ENCODE data around the gene BPIFB3.
"Not testable (repeated sequence)": the region's sequence is repeated elsewhere in the genome, so short reads cannot be mapped to it uniquely, and the experiment has no call there.

BPIFB3 gene

DNA sequence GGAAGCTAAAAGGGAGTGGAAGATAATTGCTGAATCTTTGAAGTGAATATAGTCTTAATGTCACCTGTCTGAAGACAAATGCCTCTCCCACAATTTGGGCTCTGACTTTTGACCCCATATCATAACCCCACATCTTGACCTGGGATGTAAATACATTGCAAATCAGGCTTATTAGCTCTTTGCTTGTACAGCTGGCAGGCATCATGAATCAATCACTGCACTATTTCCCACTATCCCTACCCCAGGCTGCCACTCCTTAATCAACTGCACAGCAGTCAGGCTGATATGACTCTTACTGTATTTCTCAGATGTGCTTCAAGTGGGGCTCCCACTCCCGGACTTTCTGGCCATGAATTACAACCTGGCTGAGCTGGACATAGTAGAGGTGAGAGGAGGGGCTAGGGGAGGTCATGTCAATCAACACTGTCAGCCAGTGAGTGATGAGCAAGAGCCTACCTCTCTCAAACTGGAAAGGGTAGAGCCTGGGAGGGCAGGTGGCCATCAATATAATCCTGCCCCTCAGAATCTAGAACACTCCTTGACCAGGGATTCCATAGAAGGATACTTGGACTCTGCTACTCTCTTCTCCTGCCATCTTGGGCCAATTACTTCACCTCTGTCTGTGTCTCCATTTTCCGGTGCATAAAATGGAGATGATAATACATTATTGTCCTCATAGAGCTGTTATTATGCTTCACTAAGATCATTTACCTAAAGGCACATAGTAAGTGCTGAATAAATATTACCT lies 10.5 kb upstream of the BPIFB3 start:
- H3K27ac ChIP-seq, result no peak overlapping the region
- TF ChIP-seq, protein P1, sequence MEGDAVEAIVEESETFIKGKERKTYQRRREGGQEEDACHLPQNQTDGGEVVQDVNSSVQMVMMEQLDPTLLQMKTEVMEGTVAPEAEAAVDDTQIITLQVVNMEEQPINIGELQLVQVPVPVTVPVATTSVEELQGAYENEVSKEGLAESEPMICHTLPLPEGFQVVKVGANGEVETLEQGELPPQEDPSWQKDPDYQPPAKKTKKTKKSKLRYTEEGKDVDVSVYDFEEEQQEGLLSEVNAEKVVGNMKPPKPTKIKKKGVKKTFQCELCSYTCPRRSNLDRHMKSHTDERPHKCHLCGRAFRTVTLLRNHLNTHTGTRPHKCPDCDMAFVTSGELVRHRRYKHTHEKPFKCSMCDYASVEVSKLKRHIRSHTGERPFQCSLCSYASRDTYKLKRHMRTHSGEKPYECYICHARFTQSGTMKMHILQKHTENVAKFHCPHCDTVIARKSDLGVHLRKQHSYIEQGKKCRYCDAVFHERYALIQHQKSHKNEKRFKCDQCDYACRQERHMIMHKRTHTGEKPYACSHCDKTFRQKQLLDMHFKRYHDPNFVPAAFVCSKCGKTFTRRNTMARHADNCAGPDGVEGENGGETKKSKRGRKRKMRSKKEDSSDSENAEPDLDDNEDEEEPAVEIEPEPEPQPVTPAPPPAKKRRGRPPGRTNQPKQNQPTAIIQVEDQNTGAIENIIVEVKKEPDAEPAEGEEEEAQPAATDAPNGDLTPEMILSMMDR (conservative IDR thresholded peaks at IDR 0.05), result no peak
- no peak for TF ChIP-seq ZFX (IDR thresholded peaks at IDR 0.05)

DNA sequence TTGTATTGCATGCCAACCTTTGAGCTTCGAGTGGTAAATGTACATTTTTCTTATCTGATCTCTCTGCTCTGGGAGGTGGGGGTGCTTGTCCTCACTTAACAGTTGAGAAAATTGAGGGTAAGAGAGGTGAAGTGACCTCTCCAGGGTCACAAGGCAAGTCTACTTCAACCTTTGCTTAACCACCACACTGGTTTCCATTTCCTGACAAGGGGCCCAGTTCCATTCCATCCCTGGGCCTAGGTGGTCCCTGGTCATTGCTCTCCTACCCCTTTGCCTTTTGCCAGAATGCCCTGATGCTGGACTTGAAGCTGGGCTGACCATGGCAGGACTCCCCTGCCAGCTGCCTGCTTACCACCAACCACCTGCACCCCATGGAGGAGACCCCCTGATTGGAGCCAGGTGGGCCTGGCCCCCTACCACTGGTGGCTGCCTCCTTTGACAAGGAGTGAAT lies 9.9 kb upstream of the BPIFB3 start:
- TF ChIP-seq, protein P1 (conservative IDR thresholded peaks at IDR 0.05), result no peak
- no peak for TF ChIP-seq ZFX (IDR thresholded peaks at IDR 0.05)

DNA sequence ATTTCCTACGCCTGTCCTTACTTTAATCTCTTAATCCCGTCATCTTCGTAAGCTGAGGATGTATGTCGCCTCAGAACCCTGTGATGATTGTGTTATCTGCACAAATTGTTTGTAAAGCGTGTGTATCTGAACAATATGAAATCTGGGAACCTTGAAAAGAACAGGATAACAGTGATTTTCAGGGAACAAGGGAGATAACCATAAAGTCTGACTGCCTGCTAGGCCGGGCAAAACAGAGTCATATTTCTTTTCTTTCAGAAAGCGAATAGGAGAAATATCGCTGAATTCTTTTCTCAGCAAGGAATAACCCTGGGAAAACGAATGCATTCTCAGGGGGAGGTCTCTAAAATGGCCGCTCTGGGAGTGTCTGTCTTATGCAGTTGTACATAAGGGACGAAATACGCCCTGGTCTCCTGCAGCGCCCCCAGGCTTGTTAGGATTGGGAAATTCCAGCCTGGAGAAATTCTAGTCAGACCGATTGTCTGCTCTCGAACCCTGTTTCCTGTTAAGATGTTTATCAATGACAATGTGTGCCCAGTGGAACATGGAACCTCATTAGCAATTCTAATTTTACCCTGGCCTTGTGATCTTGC lies 8.5 kb upstream of the BPIFB3 start:
- H3K27ac ChIP-seq, result not testable (repeated sequence)

More for the DNA sequence above, 9.9 kb upstream of the BPIFB3 start:
- H3K27ac ChIP-seq, result no peak overlapping the region

DNA sequence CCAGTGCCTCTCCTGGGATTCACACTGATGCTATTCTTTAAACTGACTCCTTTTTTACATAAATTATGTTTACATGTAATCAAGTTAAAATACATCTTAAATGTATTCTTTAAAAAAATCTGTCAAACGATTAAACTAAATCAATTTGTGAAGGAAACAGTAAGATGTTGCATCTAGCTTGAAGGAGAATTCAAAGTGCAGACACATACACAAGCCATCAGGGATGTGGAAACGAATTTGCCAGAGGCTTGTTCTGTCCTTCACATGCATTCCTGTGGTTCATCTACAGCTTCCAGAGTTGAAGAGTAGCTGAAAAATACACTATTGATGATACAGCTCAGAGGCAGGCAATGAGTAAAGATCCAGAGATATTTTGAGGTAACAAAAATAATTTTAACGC lies 7.3 kb upstream of the BPIFB3 start:
- TF ChIP-seq, protein P1 (conservative IDR thresholded peaks at IDR 0.05), result no peak
- no peak for TF ChIP-seq ZFX (IDR thresholded peaks at IDR 0.05)
- no peak overlapping the region for H3K27ac ChIP-seq

DNA sequence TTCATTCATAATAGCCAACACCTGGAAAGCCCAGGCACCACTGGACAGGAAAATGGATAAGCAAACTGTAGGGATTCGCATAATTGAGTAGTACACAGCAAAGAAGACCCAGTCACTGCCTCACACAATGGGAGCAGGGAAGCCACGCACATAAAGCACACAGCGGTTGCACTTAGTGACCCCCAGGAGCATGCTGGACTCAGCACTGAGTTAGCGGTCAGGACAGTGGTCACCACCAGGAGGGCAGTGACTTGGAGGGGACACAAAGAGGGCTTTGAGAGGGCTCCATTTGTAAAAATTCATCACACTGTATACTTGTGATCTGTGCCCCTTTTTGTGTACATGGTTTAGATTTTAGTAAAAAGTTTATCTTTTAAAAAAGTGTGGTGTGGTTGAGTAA lies 2.4 kb upstream of the BPIFB3 start:
- TF ChIP-seq ZFX (IDR thresholded peaks at IDR 0.05), result no peak
- TF ChIP-seq, protein P1 (conservative IDR thresholded peaks at IDR 0.05), result no peak
- H3K27ac ChIP-seq, result no peak overlapping the region

DNA sequence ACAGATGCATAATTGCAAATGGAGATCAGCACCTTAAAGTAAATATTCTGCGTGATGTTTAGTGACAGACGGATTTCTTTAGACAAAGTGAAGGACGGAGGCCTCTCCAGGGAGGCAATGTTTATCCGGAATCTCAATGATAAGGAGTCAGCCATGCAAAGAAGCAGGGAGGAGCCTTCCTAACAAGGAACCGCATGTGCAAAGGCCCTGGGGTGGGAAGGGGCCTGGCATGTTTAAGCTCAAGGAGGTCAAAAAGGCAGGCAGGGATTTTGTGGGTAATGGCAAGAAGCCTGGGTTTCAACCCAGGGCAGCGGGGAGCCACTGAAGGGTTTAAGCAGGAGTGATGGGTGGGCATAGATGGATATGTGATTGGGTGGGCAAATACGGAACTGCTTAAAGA lies 678 bp downstream of the BPIFB3 start:
- TF ChIP-seq ZFX (IDR thresholded peaks at IDR 0.05), result no peak
- TF ChIP-seq, protein P1 (conservative IDR thresholded peaks at IDR 0.05), result no peak
- H3K27ac ChIP-seq, result no peak overlapping the region

DNA sequence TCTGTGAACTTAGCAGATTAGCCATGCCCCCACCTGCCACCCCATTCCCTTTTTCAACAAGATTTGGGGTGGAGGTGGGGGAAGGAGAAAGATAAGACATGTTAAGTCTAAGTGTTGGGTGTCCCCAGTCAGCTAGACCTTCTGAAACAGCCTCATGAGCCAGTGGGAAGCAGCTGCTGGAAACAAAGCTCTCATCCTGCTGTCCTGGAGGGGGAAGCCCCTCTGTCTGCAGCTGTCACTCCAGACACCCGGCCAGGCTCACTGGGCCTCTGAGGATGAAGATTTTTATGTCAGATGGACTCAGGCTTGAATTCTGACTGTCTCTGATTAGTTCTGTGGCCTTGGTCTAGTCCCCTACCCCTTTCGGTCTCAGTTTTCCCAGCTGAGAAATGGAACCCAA lies 1.1 kb downstream of the BPIFB3 start:
- no peak overlapping the region for H3K27ac ChIP-seq
- no peak for TF ChIP-seq ZFX (IDR thresholded peaks at IDR 0.05)
- TF ChIP-seq, protein P1 (conservative IDR thresholded peaks at IDR 0.05), result no peak

DNA sequence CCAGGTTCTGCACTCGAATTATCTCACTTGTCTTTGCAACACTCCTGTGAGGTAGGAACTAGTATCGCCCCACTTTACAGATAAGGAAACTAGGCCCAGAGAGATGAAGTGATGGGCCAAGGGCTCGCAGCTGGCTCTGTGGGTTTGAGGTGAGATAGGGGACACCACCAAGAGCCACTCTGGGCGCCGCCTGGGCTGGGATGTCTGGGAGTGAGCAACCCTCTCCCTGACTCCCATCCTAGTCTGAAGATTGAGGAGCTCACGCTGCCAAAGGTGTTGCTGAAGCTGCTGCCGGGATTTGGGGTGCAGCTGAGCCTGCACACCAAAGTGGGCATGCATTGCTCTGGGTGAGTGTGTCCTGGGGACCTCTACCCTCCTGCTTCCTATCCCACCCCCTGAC lies 5.4 kb downstream of the BPIFB3 start:
- H3K27ac ChIP-seq, result no peak overlapping the region
- TF ChIP-seq, protein P1 (conservative IDR thresholded peaks at IDR 0.05), result no peak
- TF ChIP-seq ZFX (IDR thresholded peaks at IDR 0.05), result no peak
